Loucy (cell line): ENCODE measurements around the gene KDM6A.

Source experiments
- EZH2phosphoT487 ChIP-seq: fragments of 200-600 bp; IDR thresholded peaks from 2 replicates; pipeline ENCODE4 v1.6.1; 2018; ENCODE audit warnings: antibody characterized with exemption, mild to moderate bottlenecking, moderate library complexity, borderline replicate concordance
- TF ChIP-seq, protein P1 (sequence below): fragments of 200-600 bp; sonication (generic); conservative IDR thresholded peaks from 2 replicates; pipeline ENCODE4 v1.5.1; 2014; ENCODE audit warnings: mild to moderate bottlenecking, antibody characterized with exemption, low read length

DNA sequence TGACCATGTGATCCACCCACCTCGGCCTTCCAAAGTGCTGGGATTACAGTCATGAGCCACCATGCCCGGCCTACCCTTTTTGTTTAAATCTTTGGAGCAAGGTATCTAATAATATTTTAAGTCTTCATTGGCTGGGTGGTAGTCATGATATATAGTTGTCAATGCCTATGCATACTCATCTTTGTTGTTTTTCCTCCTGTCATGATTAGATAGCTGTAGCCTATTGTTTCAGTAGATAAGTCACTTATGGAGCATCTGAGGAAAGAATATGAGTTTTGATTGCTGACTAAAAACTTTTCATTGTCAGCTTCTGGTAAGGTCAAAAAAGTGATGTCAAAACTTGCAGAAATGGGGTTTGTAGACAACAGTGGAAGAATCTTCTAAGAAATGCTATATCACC lies 119.8 kb downstream of the KDM6A start:
- TF ChIP-seq, protein P1, sequence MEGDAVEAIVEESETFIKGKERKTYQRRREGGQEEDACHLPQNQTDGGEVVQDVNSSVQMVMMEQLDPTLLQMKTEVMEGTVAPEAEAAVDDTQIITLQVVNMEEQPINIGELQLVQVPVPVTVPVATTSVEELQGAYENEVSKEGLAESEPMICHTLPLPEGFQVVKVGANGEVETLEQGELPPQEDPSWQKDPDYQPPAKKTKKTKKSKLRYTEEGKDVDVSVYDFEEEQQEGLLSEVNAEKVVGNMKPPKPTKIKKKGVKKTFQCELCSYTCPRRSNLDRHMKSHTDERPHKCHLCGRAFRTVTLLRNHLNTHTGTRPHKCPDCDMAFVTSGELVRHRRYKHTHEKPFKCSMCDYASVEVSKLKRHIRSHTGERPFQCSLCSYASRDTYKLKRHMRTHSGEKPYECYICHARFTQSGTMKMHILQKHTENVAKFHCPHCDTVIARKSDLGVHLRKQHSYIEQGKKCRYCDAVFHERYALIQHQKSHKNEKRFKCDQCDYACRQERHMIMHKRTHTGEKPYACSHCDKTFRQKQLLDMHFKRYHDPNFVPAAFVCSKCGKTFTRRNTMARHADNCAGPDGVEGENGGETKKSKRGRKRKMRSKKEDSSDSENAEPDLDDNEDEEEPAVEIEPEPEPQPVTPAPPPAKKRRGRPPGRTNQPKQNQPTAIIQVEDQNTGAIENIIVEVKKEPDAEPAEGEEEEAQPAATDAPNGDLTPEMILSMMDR: no peak
- no peak for TF ChIP-seq EZH2phosphoT487
